Measurements from ENCODE around the gene CEP83. TPM values are rescaled to one million over a fixed set of nuclear protein-coding genes. Genes with fewer than 3 reads are reported as not detected.
"Not testable (repeated sequence)": the region's sequence is repeated elsewhere in the genome, so short reads cannot be mapped to it uniquely, and the experiment has no call there.

The CEP83 gene
- total RNA-seq, 2 donors from 2014 or later: 15.0 to 16.7 TPM

- intact Hi-C loops (cut with DNase I): no loop called here
Observed at GRCh38 chr12:94320109-94320508, 139.6 kb downstream of the CEP83 start.

GRCh38 chr12:94318181-94318580 is 141.5 kb downstream of the CEP83 start:
- no peak for DNase-seq (ENCODE audit: low spot score)
- intact Hi-C loops (cut with DNase I): no loop called here

More at GRCh38 chr12:94320109-94320508, 139.6 kb downstream of the CEP83 start:
- no peak for DNase-seq (ENCODE audit: low spot score)

GRCh38 chr12:94316600-94316999 is 143.1 kb downstream of the CEP83 start:
- DNase-seq (ENCODE audit: low spot score); intact Hi-C loops (cut with DNase I): not testable (repeated sequence)

GRCh38 chr12:94312378-94312777 is 147.3 kb downstream of the CEP83 start:
- intact Hi-C loops (cut with DNase I): no loop called here

GRCh38 chr12:94309373-94309772 is 150.3 kb downstream of the CEP83 start:
- DNase-seq (ENCODE audit: low spot score): no peak
- intact Hi-C loops (cut with DNase I): no loop called here

More at GRCh38 chr12:94312378-94312777, 147.3 kb downstream of the CEP83 start:
- DNase-seq (ENCODE audit: low spot score): no peak

- intact Hi-C loops (cut with DNase I): no loop called here
- DNase-seq (ENCODE audit: low spot score): no peak
Observed at GRCh38 chr12:94308612-94309011, 151.1 kb downstream of the CEP83 start.

- intact Hi-C loops (cut with DNase I): no loop called here
- no peak for DNase-seq (ENCODE audit: low spot score)
Observed at GRCh38 chr12:94305130-94305957, 154.3 kb downstream of the CEP83 start.

- no peak for DNase-seq (ENCODE audit: low spot score)
- intact Hi-C loops (cut with DNase I): no loop called here
Observed at GRCh38 chr12:94304566-94305061, 155.1 kb downstream of the CEP83 start.

- intact Hi-C loops (cut with DNase I): no loop called here
- no peak for DNase-seq (ENCODE audit: low spot score)
Observed at GRCh38 chr12:94304012-94304411, 155.7 kb downstream of the CEP83 start.

- intact Hi-C loops (cut with DNase I): no loop called here
- no peak for DNase-seq (ENCODE audit: low spot score)
Observed at GRCh38 chr12:94299846-94300245, 159.8 kb downstream of the CEP83 start.

- no peak for DNase-seq (ENCODE audit: low spot score)
- intact Hi-C loops (cut with DNase I): no loop called here
Observed at GRCh38 chr12:94297876-94298505, 161.7 kb downstream of the CEP83 start.

GRCh38 chr12:94297096-94297699 is 162.5 kb downstream of the CEP83 start:
- intact Hi-C loops (cut with DNase I): no loop called here

GRCh38 chr12:94290353-94290752 is 169.3 kb downstream of the CEP83 start:
- DNase-seq (ENCODE audit: low spot score): no peak

More at GRCh38 chr12:94297096-94297699, 162.5 kb downstream of the CEP83 start:
- no peak for DNase-seq (ENCODE audit: low spot score)

GRCh38 chr12:94289461-94290312 is 170.0 kb downstream of the CEP83 start:
- peak; percentile 81 for DNase-seq (ENCODE audit: low spot score)
- intact Hi-C loops (cut with DNase I): no loop called here

More at GRCh38 chr12:94290353-94290752, 169.3 kb downstream of the CEP83 start:
- intact Hi-C loops (cut with DNase I): no loop called here

- no peak for DNase-seq (ENCODE audit: low spot score)
- intact Hi-C loops (cut with DNase I): no loop called here
Observed at GRCh38 chr12:94287245-94287628, 172.4 kb downstream of the CEP83 start.

GRCh38 chr12:94286583-94287244 is 173.0 kb downstream of the CEP83 start:
- intact Hi-C loops (cut with DNase I): no loop called here
- no peak for DNase-seq (ENCODE audit: low spot score)

GRCh38 chr12:94285943-94286582 is 173.6 kb downstream of the CEP83 start:
- no peak for DNase-seq (ENCODE audit: low spot score)
- intact Hi-C loops (cut with DNase I): no loop called here

GRCh38 chr12:94284859-94285258 is 174.8 kb downstream of the CEP83 start:
- intact Hi-C loops (cut with DNase I): no loop called here
- DNase-seq (ENCODE audit: low spot score): no peak

All from posterior vena cava (tissue), 2 donors.